KG1 (cell line): ENCODE results near the gene TCF4.

Source experiments
- DNase-seq: peaks from one replicate; lab custom pipeline; 2025; lab: John Stamatoyannopoulos, UW

Gene TCF4

DNA sequence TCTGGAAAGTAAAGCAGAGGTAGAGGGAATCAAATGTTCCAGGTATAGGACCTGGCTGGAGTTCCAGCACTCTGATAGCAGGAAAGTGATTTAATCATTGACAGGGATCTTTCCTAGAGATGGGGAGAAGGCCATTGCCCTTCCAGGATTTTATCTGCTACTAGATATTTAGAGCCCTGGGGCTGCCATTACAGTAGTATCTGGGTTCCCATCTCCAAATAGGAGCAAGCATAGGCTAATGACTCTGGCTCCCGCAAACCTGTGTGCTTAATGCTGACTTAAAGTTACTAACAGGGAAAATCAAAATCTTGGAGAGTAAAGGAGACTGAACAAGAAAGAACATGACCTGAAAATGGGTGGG, 331.1 kb downstream of the TCF4 start:
- no peak for DNase-seq

DNA sequence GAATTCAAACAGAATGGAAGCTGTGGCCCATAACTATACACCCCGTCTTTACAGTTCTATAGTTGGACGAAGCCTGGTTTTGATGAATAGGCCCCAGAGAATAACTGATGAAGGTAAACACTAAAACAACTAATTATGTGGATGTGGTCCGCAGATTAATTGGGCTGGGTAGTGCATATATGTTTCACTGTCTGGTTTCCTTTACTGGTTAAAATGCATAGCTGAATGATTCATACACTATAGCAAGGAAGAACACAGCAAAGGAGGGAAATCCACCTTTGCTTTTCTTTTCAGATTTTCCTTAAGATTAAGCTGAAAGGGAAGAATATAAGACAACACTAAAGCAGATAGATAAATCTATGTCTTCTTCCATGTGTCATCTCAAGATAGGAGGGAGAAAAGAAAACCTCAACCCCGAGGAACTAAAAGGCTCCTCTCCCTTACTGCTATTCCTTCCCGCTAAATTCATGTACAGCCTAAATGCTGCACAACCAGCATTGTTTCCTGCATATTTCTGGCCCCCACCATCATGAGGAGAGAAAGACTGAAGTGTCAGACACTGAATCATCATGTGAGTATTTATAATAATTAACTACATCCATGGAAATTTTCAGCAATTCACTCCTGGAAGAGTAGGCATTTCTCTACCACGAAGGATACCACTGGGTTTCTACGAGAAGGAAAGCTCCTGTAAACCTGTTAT, 331.6 kb downstream of the TCF4 start:
- DNase-seq: no peak

DNA sequence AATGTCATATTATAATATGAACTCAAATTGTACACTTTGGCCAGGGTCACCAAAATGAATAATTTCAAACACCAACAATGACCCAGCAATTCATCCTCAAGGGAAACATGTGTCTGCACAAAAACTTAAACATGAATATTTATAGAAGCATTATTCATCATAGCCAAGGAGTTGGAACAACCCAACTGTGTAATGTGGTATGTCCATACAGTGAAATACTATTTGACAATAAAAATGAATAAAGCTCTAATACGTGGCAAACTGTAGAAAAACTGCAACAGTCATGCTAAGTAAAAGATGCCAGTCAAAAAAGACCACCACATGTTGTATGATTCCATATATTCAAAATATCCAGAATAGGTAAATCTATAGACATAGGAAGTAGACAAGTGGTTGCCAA, 334.2 kb downstream of the TCF4 start:
- no peak for DNase-seq

DNA sequence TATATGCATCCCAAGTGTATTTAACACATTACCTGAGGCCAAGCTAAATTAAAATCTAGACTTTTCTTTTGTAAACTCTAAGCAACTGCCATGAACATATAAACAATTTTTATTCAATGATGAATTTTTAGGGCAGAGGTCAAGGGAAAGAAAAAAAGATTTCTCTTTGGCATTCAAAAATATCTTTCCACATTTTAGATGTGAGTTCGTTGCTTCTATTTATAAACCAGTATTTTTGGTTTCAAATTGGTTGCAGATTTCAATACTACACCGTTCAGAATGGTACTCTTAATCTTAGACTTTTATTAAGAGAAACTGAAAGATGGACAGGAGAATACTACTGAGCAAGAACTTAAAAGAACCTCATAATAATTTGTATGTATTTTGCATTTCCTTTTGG, 335.1 kb downstream of the TCF4 start:
- no peak for DNase-seq

GRCh38 chr18:55252053-55252675, 335.8 kb downstream of the TCF4 start:
- DNase-seq: no peak

DNA sequence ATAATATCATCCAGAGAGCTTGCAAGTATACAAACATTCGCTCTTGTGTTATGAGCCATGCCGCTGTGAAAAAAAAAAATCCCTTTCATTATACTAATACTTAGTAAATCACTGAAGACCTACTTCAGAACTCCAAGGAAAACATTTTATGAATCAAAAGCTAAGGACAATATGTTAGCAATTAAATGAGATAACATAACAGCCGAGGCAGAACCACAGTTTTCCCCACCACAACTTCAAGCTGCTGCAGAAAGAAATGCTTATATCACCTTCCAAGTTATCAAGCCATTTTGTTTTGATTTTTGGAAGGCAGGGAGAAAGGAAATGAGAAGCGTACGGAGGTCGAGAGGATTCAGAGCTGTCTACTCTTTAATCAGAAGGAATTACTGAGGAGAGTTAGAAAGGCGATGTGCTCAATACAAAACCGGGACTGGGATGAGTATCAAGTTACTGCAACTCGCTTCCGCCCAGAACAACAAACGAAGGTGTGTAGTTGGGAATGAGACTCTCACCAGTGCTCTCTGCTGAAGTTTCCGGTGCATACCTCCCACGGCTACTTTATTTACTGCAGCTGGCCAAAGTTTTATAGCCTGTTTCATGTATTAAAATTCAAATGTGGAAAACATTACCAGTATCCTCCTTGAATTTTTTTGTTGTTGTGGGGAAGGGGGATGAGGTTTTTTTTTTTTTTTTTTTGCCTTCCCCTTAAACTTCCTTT, 336.6 kb downstream of the TCF4 start:
- no peak for DNase-seq

DNA sequence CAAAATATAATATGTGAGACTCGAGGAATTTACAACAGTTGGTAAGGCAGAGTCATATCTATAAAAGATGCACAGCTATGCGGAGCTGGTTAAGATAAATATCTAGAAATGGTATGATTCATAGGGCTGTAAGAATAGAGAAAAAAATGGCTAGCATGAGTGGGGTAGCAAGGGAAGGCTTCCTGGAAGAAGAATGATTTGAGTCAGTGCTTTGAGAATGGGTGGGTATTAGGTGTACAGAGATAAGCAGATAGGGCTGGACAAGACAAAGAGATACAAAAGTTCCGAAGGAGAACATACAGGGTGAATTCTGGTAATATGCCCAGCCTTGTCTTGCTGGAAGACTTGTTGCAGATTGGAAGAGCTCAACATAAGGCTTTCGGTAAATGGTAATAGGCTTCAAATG, 337.2 kb downstream of the TCF4 start:
- no peak for DNase-seq

- DNase-seq: no peak
Measured at GRCh38 chr18:55249550-55249949, 338.4 kb downstream of the TCF4 start.

DNA sequence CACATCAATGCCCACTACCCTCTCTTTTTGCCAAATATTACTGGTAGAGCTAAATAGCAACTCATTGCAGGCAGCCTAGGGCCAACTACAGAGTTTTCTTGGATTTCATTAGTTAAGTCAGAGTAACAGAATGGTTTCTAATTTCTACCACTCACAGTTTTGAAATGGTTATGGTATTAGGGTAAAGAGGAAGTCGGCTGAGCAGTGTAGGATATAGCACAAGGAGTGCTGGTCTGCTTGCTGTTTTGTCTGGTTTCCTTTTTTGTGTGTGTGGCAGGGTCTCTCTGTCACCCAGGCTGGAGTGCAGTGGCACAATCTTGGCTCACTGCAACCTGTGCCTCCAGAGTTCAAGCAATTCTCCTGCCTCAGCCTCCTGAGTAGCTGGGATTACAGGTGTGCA, 339.5 kb downstream of the TCF4 start:
- DNase-seq: no peak

DNA sequence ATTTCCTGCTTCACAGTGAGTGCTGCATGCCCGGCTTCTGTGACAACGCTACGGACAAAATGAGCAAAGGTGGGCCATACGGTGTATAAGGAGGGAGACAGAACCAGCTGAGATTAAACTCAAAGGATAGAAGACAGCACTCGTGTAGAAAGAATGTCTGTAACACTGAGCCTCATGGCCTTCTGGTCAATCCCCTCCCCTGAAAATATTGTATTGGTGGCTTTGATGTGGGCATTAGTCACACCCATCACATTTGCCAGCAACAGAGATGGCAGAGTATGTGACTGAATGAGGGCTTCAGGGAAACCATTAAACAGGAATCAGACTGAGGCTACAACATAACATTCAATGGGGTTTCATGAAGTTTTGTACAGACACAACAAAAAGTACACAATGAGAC, 341.0 kb downstream of the TCF4 start:
- no peak for DNase-seq

DNA sequence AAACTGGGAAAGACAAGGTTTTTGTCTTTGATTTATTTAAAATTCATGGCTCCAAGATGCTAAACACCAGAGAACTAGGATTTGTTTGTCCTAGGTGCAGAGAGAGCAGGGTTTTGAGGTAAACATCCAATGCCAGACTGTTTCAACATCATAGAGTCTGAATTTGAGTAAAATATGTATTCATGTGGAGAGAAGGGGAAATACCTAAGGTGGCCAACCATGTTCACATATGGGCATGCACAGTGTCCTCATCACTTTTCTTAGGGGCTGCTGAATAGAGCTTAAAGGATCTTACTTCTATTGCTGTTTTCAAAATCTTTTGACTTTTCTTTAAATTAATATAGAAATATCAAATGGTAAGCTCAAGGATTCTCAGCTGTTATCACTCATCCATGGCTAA, 341.7 kb downstream of the TCF4 start:
- DNase-seq: no peak

GRCh38 chr18:55245211-55245614, 342.8 kb downstream of the TCF4 start:
- DNase-seq: no peak

DNA sequence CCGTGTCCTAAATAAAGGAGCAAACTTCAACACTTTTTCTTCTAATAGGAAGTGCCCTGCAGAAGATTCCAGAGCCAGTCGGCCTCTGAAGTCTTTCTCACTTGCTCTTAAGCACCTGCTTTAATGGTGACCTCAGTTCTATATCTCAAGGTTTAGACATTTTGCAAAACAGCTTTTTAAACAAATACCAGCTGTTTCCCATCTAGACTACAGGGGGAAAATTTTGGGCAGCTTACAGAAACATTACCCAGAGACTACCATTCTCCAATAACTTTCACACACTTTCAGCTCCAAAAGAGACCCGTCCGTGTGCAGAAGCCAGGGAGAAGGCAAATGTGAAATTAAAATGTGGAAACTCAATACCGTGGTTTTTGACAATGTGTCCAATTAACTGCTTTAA, 343.4 kb downstream of the TCF4 start:
- no peak for DNase-seq

GRCh38 chr18:55243857-55244256, 344.1 kb downstream of the TCF4 start:
- DNase-seq: no peak

DNA sequence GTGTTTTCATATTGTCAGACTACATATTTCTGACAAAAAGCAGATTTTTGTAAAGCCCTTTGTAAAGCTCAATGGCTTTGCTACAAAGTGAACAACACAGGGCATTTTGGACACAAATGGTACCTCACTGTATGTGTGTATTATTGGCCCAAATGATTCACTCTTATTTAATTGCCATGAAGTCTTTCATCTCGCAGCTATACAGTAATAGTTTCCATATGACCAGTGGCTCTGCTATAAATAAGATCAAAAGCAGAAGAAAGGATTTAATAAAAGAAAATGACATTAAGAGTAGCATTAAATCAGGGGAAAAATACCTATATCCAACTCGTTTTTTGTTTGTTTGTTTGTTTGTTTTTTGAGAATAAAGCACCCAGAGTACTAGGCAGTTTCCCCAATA, 344.7 kb downstream of the TCF4 start:
- no peak for DNase-seq

- DNase-seq: no peak
Measured at GRCh38 chr18:55240978-55241377, 347.0 kb downstream of the TCF4 start.

GRCh38 chr18:55239740-55240139, 348.3 kb downstream of the TCF4 start:
- no peak for DNase-seq

DNA sequence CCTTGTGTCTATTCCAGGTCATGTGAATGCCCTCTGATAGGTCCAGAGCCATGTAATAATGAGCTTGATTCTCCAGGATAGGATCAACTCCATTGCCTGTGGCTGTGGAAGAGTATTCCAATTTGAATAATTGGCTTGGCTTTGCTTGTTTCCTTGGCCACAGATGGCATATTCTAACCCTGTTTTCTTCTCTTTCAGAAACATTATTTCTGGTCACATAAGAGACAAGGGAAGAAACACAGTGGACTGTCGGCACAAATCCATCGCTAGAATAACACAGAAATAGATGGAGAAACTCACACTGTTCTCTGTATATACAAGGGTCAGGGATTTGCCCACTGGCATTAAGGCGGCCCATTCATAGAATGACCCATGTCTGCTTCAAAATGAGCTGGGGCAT, 350.3 kb downstream of the TCF4 start:
- DNase-seq: no peak

- no peak for DNase-seq
Measured at GRCh38 chr18:55236150-55236931, 351.7 kb downstream of the TCF4 start.

DNA sequence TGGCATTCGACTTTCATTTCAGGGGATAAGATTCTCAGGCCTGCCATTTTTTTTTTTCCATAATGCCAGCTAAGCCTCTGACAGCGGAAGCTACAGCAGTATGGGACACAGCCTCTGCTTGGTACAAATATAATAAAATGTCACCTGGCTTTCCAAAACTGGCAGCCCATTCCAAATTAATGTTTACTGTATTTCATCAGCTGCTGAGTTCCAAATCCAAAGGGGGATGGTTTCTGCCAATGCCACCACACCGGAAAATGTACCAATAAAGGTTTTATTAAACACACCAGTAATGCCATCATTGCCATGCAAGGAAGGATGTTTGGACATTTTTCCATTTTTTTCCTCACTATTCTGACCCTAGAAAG, 352.9 kb downstream of the TCF4 start:
- no peak for DNase-seq

DNA sequence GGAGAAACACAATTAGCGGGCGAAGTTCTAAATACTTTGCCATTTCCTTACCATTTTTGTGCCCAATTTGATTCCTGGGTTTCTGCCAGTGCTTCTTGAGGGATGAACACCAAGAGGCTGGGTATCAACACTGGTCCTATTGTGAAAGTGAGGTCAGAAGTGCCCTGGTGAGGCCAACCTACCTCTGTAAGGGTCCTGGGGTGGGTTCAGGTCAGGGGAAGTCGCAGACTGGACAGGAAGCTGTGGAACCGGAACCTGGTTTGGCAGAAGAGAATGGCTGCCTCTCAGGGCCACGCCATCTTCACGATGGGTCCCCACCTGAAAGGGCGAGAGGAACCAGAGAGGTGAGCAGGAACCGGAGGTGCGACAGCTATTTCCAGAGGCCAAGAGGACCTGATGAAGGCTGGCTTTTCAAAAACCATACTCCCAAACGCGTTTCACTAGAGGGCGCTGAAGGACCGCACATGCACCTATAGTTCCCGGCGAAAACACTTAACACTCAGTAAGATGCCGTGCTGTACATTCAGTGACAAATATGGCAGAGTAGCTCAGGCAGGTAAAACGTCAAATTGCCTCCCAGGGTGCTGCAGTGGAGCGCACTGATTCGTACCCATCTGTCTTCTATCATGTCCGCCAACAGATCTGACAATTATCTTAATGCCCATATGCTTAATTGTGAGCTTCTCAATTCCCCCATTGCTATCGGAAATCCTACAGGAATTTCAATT, 353.5 kb downstream of the TCF4 start:
- peak; percentile 33 for DNase-seq

DNA sequence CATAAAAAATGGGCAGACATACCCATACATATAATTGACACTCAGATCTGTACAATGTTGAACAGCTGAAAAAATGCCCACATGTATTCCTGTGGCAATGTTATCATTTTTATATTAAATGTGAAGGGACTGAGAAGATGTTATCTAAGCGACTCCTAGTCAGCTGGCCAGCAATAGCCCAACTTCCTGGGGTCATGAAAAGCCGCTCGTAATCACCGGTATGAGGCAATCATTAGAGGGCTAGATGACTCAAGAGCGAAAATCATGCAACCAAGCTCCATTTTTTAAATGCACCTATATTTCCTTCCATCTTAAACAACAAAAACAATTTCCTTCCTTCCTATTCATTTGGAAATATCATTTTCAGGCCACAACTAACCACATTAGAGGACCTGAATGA, 354.1 kb downstream of the TCF4 start:
- DNase-seq: no peak
